Central memory CD4-positive, alpha-beta T cell (primary cell): ENCODE data around the gene USP36.

Experiments
- DNase-seq: peaks from one replicate; pipeline ENCODE4 v3.0.0; 2022

Gene USP36

GRCh38 chr17:78836420-78837021 lies 4.1 kb downstream of the USP36 start:
- no peak for DNase-seq

- DNase-seq = no peak
Observed at GRCh38 chr17:78834571-78834970, 6.0 kb downstream of the USP36 start.

- no peak for DNase-seq
Observed at GRCh38 chr17:78832541-78832810, 8.1 kb downstream of the USP36 start.

DNA sequence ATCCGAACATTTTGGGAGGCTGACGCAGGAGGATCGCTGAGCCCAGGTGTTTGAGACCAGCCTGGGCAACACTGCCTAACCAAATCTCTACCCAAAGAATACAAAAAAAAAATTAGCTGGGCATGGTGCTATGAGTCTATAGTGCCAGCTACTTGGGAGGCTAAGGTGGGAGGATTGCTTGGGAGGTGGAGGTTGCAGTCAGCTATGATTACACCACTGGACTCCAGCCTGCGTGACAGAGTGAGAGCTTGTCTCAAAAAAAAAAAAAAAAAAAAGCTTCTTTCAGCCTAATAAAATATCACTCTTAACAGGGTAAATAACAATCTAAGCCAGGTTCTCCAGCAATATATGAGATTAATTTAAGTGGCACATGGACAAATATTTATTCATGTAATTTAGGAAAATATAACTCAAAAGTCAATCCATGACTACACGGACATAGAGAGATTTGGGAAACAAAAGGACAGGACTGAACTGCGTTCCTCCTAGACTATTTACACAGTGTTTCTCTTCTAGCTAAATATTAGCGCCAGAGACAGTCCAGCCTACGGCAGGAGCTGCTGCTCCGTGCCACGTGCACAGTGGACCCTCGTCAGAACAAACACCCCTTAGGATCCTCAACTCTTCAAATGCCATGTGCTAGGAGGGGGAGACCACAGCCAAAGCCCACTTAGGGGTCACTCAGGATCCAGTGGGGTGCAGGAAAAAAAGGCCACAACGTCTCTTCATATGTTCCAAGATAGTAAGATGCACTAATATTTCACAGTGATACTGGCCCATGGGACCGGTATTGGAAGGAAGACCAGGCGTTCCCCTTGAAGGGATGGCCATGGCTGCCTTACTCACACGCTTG lies 8.7 kb downstream of the USP36 start:
- no peak for DNase-seq

DNA sequence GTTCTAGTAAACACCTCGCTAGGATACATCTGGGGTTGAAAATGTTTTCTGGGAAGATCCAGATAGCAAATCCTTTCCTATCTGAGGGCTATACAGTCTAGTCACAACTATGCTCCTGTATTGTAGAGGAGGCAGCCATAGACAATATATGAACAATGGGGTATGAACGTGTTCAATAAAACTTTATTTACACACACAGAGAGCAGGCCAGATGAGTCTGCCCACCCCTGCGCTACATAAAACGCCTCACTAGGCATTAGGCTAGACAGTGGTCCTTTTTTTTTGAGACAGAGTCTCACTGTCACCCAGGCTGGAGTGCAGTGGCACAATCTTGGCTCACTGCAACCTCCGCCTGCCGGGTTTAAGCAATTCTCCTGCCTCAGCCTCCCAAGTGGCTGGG lies 11.1 kb downstream of the USP36 start:
- no peak for DNase-seq

DNA sequence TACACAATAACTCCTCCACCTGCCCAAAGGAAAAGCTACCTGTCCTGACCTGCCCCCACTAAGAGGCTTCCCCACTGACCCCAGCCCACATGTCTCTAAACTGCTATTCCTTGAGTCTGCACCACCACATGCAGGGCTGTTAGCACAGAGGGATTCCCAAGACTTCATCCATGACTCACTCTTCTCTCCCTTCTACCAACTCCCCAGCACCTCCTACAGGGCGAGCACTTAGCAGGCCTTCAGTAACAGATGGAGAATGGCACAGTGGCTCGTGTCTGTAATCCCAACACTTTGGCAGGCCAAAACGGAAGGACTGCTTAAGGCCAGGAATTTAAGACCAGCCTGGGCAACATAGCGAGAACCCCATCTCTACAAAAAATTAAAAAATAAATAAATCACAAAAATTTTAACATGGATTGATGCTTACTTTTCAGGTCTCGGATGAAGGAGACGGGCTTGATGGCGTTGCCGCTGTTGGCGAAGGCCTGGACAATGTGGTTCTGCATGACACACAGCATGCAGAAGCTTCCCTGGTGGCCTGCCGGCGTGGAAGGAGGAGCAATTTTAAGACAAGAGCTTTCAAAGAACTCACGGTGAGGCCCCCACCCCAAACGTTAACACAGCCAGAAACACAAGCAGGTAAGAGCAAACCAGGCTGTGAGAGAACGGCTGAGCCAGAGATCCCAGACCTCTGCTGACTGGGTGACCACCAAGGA lies 12.0 kb downstream of the USP36 start:
- no peak for DNase-seq

GRCh38 chr17:78826836-78827509 lies 13.6 kb downstream of the USP36 start:
- DNase-seq = no peak

DNA sequence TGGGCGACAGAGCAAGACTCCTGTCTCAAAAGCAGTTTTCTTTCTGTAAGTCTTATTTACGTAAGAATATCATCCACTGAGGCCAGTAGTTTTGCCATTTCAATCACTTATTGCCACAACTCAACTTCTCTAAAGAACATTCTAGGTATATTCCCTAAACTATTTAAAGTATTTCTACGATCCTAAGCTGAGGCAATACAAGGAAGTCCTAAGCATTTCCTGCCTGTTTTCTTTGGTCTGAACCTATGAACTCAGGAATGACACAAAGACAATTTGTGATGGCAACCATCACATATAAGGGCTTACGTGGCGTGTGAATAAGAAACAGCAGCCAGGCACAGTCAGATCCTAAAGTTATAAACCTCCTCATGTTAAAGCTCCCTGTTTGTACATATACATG lies 14.2 kb downstream of the USP36 start:
- no peak for DNase-seq

- no peak for DNase-seq
Observed at GRCh38 chr17:78825696-78826095, 14.9 kb downstream of the USP36 start.

GRCh38 chr17:78824240-78824639 lies 16.4 kb downstream of the USP36 start:
- DNase-seq = no peak

DNA sequence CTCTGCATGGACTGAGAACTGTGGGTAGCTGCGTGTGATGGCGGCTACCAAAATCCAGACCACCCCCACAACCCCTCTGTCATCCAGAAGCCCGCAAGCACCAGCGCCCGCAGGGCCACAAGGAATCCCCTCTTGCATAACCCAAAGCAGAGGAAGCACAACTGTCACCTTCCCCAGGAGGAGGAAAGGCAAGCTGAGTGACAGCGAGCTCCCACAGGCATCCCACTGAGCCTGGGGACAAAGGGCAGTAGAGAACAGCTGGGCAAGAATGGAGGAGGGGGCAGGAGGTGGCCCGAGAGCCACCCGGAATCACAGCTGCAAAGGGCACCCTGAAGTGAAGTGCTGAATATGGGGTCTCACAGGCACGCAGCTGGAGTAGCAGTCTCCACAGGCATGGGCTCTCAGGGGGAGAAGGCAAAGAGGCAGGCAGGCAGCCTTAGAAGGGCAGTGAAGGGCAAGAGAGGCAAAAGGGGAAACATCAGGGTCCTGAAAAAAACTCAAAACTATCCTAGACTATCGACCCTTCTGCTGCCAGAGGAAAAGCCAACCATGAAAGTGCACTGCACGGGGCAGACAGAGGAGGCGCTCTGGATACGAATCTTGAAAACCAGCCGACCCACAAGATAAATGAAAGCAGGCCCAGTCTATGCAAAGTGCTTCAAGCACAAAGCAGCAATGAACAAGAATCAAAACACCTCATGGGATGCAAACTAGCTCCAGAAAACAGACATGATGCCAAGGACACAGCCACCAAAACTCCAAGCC lies 17.1 kb downstream of the USP36 start:
- no peak for DNase-seq

DNA sequence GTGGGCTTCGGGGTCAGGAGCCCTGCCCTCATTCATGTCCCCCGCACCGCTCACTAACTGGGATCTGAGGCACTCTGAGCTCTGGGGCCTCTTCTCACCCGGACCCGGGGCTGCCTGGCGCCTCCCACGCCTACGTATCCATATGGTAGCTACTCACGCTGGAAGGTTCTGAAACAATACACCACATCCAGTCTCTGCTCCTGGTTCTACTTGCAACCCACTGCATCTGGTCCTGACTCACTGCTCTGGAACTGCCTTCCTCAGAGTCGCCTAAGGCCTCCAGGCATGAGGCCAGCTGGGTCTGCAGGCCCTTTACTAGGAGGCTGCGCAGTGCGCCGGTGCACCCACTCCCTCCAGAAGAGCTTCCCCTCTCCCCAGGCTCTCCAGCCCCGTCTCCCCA lies 18.1 kb downstream of the USP36 start:
- DNase-seq = no peak

DNA sequence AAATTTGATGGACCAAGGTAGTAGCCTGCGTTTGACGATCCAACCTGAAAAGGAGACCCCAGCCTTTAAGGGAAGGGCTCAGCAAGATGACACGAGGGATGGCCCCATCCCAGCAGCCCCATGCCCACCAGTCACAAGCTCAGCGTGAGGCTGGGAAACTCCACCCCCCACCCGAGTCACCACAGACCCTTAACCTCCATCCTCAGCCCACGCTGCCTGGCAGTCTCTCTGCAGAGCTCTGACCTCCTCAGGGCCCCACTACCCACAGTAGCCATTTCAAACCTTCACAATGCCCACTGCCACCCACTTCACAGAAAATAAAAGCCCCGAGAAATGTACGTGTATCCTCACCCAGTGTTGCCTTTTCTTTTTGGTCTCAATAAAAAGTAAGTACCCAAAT lies 18.7 kb downstream of the USP36 start:
- no peak for DNase-seq

GRCh38 chr17:78820841-78821240 lies 19.8 kb downstream of the USP36 start:
- DNase-seq = no peak

- DNase-seq = no peak
Observed at GRCh38 chr17:78819806-78820792, 20.5 kb downstream of the USP36 start.

DNA sequence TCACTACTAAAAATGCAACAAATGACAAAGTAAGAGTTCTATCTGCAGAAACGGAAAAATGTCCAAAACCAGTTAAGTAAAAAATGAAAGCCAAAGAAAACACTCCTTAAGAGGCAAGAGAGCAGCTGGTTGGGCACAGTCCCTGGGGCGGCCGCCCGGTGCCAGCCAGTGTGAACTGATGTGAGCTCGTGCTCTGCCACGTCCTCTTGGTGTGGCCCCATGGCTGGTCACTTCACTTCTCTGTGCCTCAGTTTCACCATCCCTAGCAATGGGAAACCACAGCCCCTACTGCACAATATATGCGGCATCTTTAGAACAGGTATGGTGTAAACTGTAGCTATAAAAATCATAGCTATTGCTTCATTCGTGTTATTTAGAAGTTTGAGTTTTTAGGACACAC lies 21.2 kb downstream of the USP36 start:
- no peak for DNase-seq

DNA sequence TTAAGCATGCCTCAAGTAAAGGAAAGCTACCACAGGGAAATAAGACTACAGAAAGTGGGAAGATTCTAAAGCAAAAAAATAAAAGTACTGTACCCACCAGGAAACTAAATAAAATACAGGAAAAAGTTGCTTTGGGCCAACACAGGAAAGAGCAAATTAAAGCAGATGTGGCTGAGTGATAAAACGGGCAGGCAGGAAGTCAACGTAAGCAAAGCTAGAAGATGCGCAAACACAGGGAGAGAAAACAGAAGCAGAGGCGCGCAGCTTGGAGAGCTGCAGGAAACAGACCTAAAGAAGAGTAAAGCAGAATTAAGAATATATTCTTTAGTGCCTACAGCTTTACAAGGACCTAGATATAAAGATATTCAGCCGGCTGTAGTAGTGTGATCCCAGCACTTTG lies 21.7 kb downstream of the USP36 start:
- peak; percentile 84 for DNase-seq

- DNase-seq = no peak
Observed at GRCh38 chr17:78818152-78818846, 22.3 kb downstream of the USP36 start.

DNA sequence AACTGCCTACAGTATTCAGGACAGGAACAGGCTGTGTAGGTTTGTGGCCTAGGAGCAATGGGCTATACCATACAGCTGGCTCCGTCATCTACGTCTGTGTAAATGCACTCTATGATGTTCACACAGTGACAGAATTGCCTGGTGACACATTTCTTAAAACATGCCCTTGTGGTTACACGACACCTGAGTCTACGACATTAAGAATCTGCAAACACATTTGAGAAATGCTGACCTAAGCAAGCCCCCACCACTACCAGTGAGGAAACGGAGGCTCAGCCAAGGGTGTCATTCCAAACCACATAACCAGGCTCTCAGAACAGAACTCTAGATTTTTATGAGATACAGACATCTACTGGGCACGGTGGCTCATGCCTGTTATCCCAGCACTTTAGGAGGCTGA lies 23.5 kb downstream of the USP36 start:
- DNase-seq = peak; percentile 96

DNA sequence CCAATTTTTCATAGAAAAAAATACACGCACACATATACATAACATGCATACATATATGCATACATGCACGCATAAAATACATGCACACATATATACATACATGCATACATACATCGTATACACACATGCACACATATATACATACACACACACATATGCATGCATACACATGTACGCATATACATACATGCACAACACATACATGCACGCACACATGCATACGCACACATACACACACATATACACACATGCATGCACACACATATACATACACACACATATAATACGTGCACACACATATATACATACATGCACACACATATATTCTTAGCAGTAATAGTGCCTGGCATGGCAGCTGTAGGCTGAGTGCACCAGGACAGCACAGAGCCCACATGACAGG lies 24.9 kb downstream of the USP36 start:
- DNase-seq = no peak

- peak; percentile 46 for DNase-seq
Observed at GRCh38 chr17:78812855-78813254, 27.8 kb downstream of the USP36 start.
